Effector memory CD4-positive, alpha-beta T cell (primary cell): ENCODE measurements around the gene NAGPA.

Source experiments
- DNase-seq, 3 donors: peaks; one replicate each; pipeline ENCODE4 v3.0.0-alpha.2; 2020
- H3K27ac ChIP-seq: 2 replicates; pipeline ENCODE4 v1.7.0; 2013; ENCODE audit warnings: mild to moderate bottlenecking, low read length, moderate library complexity; ENCODE audit not compliant: insufficient read depth, poor library complexity, severe bottlenecking
- H3K27me3 ChIP-seq: replicated peaks from 2 replicates; pipeline ENCODE4 v1.7.0; 2013; ENCODE audit warnings: mild to moderate bottlenecking, low read length; ENCODE audit not compliant: insufficient read depth, control insufficient read depth, poor library complexity, severe bottlenecking
- H3K36me3 ChIP-seq: 2 replicates; pipeline ENCODE4 v1.7.0; 2013; ENCODE audit warnings: mild to moderate bottlenecking, low read length, moderate library complexity; ENCODE audit not compliant: control insufficient read depth, insufficient read depth
- H3K4me1 ChIP-seq: 2 replicates; pipeline ENCODE4 v1.7.0; 2013; ENCODE audit warnings: low read length, mild to moderate bottlenecking; ENCODE audit not compliant: control insufficient read depth, insufficient read depth, poor library complexity, severe bottlenecking
- H3K4me3 ChIP-seq: 2 replicates; pipeline ENCODE4 v1.7.0; 2013; ENCODE audit warnings: low read length, low read depth, mild to moderate bottlenecking; ENCODE audit not compliant: insufficient read depth, poor library complexity, severe bottlenecking
- H3K9me3 ChIP-seq: 2 replicates; pipeline ENCODE4 v1.7.0; 2013; ENCODE audit warnings: mild to moderate bottlenecking, low read length, moderate library complexity; ENCODE audit not compliant: control insufficient read depth

Gene NAGPA

DNA sequence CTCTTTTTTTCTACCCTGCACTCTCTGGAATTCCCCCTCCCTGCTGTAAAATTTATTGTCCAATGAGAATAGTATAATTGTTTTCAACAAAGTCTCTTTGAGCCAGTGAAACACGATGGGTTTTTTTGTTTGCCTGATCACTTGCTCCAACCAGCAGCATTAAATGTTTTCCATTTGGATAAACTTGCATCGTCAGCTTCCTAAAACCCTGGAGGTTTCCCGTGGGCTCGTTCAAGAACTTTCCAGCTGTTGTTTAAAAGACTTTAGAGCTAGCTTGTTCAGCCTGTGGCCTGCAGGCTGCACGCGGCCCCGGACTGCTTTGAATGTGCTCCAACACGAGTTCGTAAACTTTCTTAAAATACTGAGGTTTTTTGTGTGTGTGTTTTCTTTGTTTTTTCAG, 14.9 kb downstream of the NAGPA start:
- no peaks in the 10 kb centered on the region for H3K36me3 ChIP-seq
- no peak for DNase-seq
- H3K27me3 ChIP-seq, result no peaks in the 10 kb centered on the region
- no peaks in the 10 kb centered on the region for H3K4me1 ChIP-seq
- no peaks in the 10 kb centered on the region for H3K9me3 ChIP-seq
- H3K27ac ChIP-seq, result no peak overlapping the region
- H3K4me3 ChIP-seq, result no peak overlapping the region

DNA sequence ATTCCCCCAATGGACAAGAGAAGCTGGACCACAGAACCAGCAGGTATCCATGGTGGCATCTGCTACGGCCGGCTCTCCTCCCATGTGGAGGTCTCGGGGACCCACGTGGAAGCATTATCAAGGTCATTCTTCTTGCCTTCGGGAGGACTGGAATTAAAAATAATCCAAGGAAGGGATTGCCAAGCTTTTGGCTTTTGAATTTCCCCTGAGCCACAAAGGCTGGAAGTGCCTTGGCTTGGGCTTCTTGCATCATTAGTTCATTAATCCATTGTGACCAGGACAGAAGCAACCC, 16.1 kb downstream of the NAGPA start:
- no peaks in the 10 kb centered on the region for H3K27me3 ChIP-seq
- no peaks in the 10 kb centered on the region for H3K9me3 ChIP-seq
- no peak for DNase-seq
- no peak overlapping the region for H3K4me3 ChIP-seq
- no peaks in the 10 kb centered on the region for H3K36me3 ChIP-seq
- H3K27ac ChIP-seq, result no peak overlapping the region
- H3K4me1 ChIP-seq, result no peaks in the 10 kb centered on the region

DNA sequence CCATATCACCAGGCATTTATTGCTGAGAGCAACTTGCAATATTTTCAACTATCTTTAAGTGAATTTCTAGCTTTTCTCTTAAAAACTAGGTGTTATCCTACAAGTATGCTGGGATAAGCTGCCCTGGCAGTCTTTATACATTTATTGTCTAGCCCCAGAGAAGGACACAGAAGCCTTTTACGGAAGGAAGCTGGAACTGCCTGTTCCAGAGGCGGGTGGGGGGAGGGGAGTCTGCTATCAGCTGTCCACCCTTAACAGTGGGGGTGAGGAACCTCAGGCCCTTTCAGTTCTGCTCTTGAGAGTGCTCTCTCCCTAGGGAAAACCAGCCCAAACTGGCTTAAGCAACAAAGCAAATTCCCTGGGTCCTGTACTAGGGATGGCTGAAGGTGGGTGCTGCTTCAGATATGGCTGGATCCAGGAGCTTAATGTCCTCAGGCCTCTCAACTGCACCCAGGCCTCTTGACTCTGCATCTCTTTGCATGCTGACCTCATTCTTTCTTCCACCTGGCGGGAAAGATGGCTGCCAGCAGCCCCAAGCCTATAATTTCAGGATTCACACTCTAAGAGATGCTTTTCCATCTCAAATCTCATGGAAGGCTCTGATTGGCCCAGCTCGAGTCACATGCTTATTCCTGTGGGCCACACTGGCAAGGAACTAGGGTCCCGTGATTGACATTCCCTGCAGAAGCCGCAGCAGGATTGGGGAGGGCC, 16.6 kb downstream of the NAGPA start:
- H3K27ac ChIP-seq, result no peak overlapping the region
- no peaks in the 10 kb centered on the region for H3K36me3 ChIP-seq
- no peaks in the 10 kb centered on the region for H3K27me3 ChIP-seq
- DNase-seq, result no peak
- H3K9me3 ChIP-seq, result no peaks in the 10 kb centered on the region
- no peaks in the 10 kb centered on the region for H3K4me1 ChIP-seq
- no peak overlapping the region for H3K4me3 ChIP-seq

DNA sequence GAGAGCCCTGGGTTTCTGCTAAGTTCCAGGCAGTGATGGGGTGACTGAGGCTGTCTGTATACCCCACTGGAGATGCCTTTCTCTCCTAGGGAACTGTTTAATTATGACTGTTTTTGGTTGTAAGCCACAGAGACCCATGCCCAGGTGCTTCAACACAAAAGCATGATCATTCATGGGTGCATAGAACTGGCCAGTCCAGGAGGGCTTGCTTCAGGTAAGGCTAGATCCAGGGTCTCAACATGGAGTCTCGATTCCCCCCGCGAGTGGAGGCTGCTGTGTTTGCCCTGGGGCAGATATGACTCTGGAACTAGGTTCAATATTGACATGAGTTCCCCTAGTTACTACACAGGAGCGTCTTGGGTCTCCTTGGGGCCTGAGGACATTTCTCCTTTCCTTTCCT, 17.8 kb downstream of the NAGPA start:
- Histone ChIP-seq H3K27me3 (no peaks in the 10 kb centered on the region), H3K9me3 (no peaks in the 10 kb centered on the region), H3K4me3 (no peak overlapping the region), H3K27ac (no peak overlapping the region), H3K36me3 (no peaks in the 10 kb centered on the region), H3K4me1 (no peaks in the 10 kb centered on the region)
- DNase-seq, result no peak

- no peak for DNase-seq
- Histone ChIP-seq H3K27me3 (no peaks in the 10 kb centered on the region), H3K4me3 (no peak overlapping the region)
These were observed 18.4 kb downstream of the NAGPA start for GRCh38 chr16:5015351-5015750.

DNA sequence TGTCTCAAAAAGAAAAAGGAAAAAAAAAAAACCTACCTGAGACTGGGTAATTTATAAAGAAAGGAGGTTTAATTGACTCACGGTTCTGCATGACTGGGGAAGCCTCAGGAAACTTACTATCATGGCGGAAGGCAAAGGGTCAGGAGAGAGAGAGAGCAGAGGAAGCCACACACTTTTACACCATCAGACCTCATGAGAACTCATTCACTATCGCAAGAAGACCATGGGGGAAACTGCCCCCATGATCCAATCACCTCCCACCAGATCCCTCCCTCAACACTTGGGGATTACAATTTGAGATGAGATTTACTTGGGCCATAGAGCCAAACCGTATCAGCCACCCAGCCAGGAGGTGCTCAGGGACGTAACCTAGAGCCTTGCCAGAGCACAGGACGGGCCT, 20.8 kb downstream of the NAGPA start:
- Histone ChIP-seq H3K9me3 (no peaks in the 10 kb centered on the region), H3K4me1 (no peaks in the 10 kb centered on the region), H3K27ac (no peak overlapping the region), H3K36me3 (no peaks in the 10 kb centered on the region), H3K27me3 (no peaks in the 10 kb centered on the region), H3K4me3 (no peak overlapping the region)
- DNase-seq, result no peak

More at GRCh38 chr16:5015351-5015750, 18.4 kb downstream of the NAGPA start:
- Histone ChIP-seq H3K4me1 (no peaks in the 10 kb centered on the region), H3K27ac (no peak overlapping the region), H3K36me3 (no peaks in the 10 kb centered on the region), H3K9me3 (no peaks in the 10 kb centered on the region)

- no peaks in the 10 kb centered on the region for H3K36me3 ChIP-seq
- H3K27ac ChIP-seq, result no peak overlapping the region
- H3K4me3 ChIP-seq, result no peak overlapping the region
- H3K4me1 ChIP-seq, result no peaks in the 10 kb centered on the region
- H3K9me3 ChIP-seq, result no peaks in the 10 kb centered on the region
- no peaks in the 10 kb centered on the region for H3K27me3 ChIP-seq
- DNase-seq, result no peak
These were observed 22.1 kb downstream of the NAGPA start for GRCh38 chr16:5011637-5012036.

GRCh38 chr16:5010576-5011329, 23.0 kb downstream of the NAGPA start:
- DNase-seq, result no peak
- Histone ChIP-seq H3K4me3 (no peak overlapping the region), H3K9me3 (no peaks in the 10 kb centered on the region), H3K27me3 (no peaks in the 10 kb centered on the region), H3K27ac (no peak overlapping the region), H3K4me1 (no peaks in the 10 kb centered on the region), H3K36me3 (no peaks in the 10 kb centered on the region)

DNA sequence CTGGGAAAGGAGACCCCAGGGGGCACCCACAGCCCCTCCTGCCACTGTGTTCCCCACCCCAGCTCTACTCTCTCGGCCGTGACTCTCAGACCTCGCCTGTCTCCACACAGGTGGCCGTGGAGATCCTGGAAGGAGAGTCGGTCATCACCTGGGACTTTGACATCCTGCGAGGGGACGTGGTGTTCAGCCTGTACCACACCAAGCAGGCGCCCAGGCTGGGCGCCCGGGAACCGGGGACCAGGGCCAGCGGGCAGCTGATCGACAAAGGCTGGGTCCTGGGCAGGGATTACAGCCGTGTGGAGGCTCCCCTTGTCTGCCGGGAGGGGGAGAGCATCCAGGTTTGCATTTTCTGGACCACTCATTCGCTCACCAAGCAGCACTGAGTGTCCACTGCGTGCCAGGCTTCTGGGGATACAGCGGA, 25.4 kb downstream of the NAGPA start:
- no peak for DNase-seq
- H3K27ac ChIP-seq, result no peak overlapping the region
- no peaks in the 10 kb centered on the region for H3K36me3 ChIP-seq
- H3K27me3 ChIP-seq, result peaks cover 3% of the 10 kb centered on the region
- H3K9me3 ChIP-seq, result no peaks in the 10 kb centered on the region
- H3K4me1 ChIP-seq, result no peaks in the 10 kb centered on the region
- H3K4me3 ChIP-seq, result no peak overlapping the region

DNA sequence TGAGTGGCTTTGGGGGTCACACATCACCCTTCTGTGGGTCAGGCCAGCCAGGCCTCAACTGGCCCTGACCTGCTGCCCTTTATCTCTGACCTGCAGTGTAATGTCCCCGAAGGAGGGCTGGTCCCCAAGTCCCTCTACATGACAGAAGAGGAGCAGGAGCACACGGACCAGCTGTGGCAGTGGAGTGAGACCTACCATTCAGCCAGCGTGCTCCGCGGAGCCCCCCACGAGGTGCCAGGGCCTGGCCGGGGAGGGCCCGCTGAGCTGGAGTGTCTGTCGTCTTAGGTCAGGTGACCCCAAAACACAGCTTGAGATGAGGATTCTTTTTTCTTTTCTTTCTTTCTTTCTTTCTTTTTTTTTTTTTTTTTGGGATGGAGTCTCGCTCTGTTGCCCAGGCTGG, 26.5 kb downstream of the NAGPA start:
- Histone ChIP-seq H3K36me3 (no peaks in the 10 kb centered on the region), H3K27me3 (peaks cover 3% of the 10 kb centered on the region), H3K27ac (no peak overlapping the region), H3K4me3 (no peak overlapping the region), H3K9me3 (no peaks in the 10 kb centered on the region), H3K4me1 (no peaks in the 10 kb centered on the region)
- no peak for DNase-seq
